Loucy (cell line): ENCODE measurements around the gene F2R.

ENCODE experiments used
- EZH2phosphoT487 ChIP-seq: fragments of 200-600 bp; IDR thresholded peaks from 2 replicates; pipeline ENCODE4 v1.6.1; 2018; ENCODE audit warnings: antibody characterized with exemption, mild to moderate bottlenecking, moderate library complexity, borderline replicate concordance
- TF ChIP-seq, protein P1 (sequence below): fragments of 200-600 bp; sonication (generic); conservative IDR thresholded peaks from 2 replicates; pipeline ENCODE4 v1.5.1; 2014; ENCODE audit warnings: mild to moderate bottlenecking, antibody characterized with exemption, low read length

DNA sequence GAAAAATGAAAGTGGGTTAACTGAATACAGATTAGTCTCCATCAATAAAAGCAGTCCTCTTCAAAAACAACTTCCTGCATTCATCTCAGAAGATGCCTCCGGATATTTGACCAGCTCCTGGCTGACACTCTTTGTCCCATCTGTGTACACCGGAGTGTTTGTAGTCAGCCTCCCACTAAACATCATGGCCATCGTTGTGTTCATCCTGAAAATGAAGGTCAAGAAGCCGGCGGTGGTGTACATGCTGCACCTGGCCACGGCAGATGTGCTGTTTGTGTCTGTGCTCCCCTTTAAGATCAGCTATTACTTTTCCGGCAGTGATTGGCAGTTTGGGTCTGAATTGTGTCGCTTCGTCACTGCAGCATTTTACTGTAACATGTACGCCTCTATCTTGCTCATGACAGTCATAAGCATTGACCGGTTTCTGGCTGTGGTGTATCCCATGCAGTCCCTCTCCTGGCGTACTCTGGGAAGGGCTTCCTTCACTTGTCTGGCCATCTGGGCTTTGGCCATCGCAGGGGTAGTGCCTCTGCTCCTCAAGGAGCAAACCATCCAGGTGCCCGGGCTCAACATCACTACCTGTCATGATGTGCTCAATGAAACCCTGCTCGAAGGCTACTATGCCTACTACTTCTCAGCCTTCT lies 16.6 kb downstream of the F2R start:
- TF ChIP-seq, protein P1, sequence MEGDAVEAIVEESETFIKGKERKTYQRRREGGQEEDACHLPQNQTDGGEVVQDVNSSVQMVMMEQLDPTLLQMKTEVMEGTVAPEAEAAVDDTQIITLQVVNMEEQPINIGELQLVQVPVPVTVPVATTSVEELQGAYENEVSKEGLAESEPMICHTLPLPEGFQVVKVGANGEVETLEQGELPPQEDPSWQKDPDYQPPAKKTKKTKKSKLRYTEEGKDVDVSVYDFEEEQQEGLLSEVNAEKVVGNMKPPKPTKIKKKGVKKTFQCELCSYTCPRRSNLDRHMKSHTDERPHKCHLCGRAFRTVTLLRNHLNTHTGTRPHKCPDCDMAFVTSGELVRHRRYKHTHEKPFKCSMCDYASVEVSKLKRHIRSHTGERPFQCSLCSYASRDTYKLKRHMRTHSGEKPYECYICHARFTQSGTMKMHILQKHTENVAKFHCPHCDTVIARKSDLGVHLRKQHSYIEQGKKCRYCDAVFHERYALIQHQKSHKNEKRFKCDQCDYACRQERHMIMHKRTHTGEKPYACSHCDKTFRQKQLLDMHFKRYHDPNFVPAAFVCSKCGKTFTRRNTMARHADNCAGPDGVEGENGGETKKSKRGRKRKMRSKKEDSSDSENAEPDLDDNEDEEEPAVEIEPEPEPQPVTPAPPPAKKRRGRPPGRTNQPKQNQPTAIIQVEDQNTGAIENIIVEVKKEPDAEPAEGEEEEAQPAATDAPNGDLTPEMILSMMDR, result no peak
- no peak for TF ChIP-seq EZH2phosphoT487
